GM10847 (cell line): ENCODE results near the gene SGCG.

Source experiments
- POLR2A ChIP-seq: IDR thresholded peaks from 2 replicates; pipeline ENCODE4 v1.6.1; 2011; ENCODE audit not compliant: insufficient read length; ENCODE audit errors: extremely low read depth

The SGCG gene, protein sequence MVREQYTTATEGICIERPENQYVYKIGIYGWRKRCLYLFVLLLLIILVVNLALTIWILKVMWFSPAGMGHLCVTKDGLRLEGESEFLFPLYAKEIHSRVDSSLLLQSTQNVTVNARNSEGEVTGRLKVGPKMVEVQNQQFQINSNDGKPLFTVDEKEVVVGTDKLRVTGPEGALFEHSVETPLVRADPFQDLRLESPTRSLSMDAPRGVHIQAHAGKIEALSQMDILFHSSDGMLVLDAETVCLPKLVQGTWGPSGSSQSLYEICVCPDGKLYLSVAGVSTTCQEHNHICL

DNA sequence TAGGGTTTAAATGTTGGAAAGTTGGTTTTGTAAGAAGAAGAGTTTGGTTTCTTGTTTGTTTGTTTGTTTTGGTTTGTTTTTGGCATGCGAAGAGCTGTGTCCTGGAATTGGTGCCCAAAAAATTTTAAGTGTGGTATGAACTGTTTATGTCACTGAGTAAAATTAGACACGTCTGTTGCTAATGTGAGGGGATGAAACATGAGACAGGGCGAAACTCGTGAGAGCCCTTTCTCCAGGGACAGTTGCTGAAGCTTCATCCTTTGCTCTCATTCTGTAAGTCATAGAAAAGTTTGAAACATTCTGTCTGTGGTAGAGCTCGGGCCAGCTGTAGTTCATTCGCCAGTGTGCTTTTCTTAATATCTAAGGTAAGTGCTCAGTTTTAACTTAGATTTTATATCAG, at the start of gene SGCG:
Gene SGCG (plus strand): TSS at position 269 of the 400 bp plus-strand sequence. CDS start 22,716 bp downstream, outside the sequence.
- no peak for TF ChIP-seq POLR2A

DNA sequence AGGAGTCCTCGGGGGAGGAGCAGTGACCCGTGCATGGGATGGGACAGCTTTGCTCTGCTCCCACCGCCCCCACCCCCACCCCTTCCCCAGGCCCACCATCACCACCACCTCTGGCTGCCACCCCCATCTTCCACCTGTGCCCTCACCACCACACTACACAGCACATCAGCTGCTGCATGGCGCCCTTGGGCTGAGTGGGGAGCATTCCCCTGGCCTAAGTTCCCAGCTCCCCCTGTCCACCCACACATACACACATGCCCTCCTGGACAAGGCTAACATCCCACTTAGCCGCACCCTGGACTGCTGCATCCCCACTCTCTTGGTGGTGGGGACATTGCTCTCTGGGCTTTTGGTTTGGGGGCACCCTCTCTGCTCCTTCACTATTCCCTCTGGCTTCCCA, 46.2 kb upstream of the SGCG start:
- TF ChIP-seq POLR2A: no peak

DNA sequence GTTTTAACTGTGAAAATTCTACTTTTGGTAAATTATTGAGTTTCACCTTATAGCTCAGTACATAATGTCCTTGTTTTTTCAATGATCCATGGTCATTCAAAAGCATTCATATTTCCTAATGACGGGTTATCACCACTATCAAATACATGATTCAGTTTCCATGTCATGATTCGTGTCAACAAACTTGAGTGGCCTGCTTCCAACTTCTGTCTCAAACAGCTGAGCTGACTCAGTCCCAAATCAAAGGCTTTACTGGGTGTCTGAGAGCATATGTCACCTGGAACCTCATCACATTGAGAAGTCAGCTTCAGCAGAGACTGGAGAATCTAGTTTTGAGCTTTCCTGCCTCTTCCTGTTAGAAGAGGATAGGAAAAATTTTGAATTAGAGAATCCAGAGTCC, 40.3 kb upstream of the SGCG start:
- TF ChIP-seq POLR2A: no peak

DNA sequence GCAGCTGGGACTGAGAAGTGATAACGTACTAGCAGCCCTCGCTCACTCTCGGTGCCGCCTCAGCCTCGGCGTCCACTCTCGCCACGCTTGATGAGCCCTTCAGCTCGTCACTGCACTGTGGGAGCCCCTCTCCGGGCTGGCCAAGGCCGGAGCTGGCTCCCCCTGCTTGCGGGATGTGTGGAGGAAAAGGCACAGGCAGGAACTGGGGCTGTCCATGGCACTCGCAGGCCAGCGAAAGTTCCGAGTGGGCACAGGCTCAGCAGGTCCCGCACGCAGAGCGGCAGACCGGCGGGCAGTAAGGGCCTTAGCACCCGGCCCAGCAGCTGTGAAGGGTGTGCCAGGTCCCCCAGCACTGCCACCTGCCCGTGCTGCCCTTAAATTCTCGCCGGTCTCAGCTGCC, 38.8 kb upstream of the SGCG start:
- TF ChIP-seq POLR2A: no peak

DNA sequence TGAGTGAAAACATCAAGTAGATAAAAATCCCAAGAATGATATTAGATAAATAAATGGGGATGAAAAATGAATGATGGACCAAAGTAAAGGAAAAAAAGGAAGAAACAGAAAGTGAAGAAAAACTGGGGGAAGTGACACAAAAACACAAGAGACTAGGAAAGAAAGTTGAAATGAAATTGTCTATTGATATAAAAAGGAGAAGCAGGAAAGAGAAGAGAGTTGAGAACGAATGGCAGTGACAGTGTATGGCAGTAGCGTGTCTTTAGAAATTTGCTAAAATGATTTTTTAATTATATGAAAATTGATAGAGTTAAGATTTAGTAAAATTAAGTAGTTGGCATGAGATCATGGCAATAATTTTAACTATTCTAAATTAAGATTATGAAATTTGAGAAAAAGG, 36.3 kb upstream of the SGCG start:
- no peak for TF ChIP-seq POLR2A

DNA sequence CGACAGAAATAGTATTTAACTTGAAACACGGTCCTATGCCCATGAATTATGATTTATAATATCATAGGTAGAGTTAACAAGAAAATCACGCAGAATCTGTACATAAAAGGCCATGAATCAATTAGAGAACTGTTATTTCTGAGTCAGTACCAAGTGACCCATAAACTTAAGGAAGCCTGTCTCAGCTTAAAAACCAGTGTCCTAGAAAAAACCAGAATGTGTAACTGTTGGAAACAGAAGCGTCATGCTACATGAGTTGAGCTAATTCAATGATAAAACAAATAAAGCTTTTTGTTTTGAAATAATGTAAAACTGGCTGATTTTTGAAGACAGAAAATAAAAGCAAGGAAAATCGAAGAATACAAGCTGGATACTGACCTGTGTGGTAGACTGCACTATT, 34.8 kb upstream of the SGCG start:
- TF ChIP-seq POLR2A: no peak

DNA sequence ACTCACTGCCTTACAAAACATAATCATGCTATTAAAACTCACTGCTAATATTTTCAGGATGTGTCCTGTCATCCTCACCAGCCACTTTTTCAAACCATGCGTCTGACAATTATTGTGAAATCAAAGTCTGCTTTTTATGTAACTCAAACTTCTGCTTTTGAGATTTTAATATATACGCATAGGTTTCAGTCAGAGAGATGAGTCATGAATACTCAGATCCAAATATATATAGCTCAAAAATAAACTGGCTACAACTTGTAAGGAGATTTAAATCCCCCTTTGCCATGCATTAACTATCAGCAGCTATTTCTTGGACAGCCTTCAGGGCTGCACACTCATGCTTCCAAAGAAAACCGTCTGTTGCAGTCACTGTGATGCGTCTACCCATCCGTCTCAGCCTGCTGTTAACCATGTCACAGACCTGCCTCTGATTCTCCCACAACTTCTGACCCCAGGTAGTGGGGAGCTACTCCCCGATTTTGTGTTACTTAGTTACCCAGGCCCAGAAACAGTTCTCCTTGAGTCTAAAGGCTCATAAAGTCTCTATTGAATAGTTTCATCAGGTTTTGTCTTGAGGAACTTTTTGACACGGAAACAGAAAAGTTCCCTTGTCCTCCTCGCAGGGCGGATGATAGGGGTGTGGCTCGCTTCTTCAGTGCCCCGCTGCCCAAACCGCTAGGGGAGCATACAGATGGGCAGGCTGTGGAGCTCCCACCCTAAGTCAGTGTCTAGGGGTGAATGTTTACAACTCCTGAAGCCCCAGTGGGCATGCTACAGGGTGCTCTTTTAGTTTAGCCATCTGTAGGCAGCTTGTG, 33.8 kb upstream of the SGCG start:
- TF ChIP-seq POLR2A: no peak

DNA sequence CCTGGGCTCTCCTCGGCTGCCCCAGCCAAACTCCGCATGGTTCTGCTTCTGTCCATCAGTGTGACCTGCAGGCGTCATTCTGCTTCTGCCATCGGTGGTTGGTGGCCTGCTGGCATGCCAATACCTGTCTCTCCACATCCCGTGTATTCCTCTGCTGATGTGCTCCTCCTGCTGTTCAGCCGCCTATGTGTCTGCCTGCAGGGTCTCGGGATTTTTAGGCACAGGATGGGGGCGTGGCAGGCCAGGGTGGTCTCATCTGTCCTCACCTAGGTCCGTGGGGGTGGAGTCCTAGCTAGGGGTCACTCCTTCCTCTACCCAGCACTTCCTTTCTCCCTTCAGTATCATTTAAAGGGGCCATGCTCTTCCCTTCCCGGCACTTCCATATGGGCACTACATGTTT, 33.0 kb upstream of the SGCG start:
- no peak for TF ChIP-seq POLR2A

DNA sequence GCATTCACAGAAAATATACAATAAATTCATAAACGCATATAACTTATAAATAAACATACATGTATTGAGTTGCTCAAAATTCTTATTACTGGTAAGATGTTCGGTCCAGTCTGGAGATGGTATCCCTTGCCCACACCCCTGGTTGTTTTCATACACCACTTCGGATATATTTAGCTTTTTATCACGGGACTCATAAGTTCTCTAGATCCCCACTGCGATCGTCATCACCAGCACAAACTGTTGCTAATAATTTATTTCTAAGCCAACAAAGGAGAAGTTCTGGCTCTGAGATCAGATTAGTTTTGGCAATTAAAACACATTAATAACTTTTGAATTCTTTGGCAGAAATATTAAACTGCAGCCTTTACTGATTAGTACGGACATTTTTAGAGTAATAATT, 23.0 kb upstream of the SGCG start:
- TF ChIP-seq POLR2A: no peak

DNA sequence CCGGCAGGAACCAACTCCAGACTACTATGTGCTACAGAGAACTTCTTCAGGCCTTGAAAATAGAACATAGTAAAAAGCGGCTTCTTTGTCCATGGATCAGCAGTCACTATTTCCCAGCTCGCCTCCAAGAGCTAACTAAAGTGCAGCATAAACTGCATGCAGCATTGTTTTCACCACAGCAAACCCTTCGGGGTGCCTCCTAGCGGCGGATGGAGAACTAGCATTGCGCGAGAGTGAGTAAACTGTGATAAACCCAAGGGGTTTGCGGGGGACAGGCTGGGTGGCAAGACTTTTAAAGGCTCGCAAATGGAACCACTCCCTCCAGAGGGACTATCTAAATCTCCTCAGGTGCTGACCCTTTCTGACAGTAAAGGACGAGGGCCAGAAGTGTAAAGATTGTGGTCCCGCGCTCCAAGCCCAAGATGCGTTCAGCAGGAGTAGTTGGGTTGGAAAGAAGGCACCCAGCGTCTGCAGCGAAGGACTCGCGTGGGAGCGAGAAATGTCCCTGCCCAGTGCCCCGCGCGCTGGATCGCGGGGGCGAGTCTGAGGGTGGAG, 21.5 kb upstream of the SGCG start:
- no peak for TF ChIP-seq POLR2A

DNA sequence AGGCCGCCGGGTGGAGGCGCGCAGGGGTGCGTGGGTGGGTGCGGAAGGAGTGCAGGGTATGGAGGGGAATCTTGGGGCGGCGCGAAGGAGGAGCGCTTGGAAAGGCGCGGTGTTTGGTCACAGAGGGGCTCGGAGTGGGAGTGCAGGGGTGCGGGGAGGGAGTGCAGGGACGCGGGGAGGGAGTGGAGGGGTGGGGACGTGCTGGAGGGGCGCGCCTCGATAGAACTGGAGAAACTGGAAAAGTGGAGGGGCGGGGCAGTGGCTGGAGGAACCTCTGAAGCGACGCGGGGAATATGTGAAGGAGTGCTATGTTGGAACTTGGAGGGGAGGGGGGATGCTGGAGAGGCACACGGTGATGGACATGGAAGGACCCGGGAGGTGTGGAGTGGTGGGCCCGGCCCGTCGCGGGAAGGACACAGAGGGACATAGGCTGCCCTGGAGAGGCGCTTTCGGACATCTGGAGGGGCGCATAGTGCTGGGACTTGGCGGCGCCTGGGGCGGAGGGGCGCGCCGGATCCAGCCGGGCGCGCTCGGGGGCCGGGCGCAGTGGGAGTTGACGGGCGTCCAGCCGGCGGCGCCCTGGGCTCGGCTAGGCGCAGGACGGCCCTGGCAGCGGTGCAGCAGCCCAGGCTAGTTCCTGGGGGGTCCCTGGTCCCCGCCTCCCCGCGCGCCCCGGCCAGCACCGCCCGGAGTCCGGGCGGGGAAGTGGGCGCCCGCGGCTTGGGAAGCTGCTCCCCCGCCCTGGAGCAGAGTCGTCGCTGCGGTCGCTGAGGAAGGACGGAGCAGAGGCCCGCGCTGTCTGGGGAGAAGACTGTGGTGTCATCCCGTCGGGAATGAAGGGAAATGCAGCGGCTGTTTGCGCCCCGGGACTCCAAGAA, 20.8 kb upstream of the SGCG start:
- no peak for TF ChIP-seq POLR2A

DNA sequence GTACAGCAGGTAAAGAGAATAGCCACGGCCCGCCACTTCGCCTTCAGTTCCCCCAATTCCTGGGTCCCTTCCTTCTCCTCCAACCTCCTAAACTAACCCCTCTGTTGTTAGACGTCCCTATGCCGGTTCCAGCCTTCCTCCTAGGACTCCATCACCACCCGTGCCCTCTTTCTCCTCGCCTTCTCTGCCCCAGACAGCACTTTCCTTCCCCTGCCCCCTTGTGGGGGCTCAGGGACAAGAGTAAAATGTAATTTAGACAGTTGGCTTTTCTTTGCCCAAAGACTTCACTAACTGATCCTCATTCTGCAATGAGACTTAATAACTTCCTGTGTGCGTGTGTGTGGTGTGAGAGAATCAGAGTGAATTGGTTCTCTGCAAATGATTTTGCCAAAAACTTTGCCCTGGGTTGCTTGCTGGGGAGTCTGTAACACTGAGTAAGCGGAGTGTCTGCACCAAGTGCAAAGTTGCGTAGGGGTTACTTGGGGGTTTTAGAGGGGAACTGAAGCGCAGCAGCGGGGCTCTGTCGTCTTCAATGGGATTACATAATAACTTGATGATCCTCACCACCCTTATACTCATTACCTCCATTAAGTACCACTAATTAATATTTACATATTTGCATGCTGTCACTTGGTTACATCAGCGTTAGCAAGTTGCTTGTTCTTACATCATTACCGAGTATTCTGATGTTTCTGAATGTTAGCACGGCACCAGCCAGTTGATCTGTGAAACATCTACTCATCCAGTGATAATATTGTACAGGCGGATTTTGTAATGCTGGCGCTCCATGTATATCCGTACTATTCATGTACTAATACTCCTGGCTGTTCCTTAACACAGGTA, 19.9 kb upstream of the SGCG start:
- TF ChIP-seq POLR2A: no peak

DNA sequence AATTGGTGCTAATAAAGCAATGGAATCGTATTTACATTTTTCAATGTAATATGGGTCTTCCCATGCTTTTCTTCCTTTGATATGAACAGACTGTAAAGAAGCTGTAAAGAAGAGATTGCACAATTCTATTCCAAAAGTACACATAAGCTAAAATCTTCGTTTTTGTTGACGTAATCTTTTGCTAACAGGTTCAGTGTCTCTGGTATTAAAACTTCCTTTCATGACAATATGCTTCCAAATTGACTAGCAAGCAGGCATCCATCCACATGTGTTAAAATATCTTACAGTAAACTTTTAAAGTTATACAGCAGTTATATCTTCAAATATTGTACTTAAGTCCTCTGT, 19.3 kb upstream of the SGCG start:
- no peak for TF ChIP-seq POLR2A

DNA sequence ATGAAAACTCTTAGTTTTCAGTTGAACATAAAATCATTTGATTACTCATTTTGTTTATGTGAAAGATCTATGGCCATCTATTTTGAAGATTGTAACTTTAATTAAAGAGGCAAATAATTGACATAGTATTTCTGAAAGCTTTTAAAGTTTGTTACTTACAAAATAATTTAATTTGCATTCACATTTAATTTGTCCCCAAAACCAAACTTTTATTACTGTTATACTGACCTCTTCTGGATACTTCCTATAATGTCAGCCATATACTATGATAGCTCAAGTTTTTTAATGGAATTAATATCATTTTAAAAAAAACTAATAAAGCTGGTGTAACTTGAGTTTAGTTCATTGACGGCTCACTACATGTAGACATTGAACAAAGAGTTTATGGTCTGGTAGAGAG, 4.9 kb upstream of the SGCG start:
- no peak for TF ChIP-seq POLR2A

DNA sequence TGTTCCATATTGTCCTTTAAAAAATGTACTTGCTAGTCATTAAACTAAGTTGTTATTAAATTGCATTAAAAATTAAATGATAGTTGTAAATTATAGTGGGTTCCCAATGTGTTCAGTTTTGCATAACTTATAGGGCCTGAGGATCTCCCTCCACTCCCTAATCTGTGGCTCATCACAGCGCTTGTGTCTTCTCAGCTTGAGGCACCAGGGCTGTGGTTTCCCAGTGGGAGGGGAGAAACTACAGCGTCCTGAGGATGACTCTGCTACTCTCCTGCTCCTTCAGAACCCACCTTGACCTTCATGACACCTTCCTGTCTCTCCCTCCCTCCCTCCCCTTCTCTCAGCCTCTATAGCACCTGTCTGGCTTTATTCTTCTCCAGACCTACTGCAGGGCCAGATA, 1.4 kb downstream of the SGCG start:
- TF ChIP-seq POLR2A: no peak
